MV-4-11 (cell line): ENCODE measurements around the gene POSTN.

Experiments used
- DNase-seq: peaks from one replicate; lab custom pipeline; 2025; lab: John Stamatoyannopoulos, UW

POSTN gene

DNA sequence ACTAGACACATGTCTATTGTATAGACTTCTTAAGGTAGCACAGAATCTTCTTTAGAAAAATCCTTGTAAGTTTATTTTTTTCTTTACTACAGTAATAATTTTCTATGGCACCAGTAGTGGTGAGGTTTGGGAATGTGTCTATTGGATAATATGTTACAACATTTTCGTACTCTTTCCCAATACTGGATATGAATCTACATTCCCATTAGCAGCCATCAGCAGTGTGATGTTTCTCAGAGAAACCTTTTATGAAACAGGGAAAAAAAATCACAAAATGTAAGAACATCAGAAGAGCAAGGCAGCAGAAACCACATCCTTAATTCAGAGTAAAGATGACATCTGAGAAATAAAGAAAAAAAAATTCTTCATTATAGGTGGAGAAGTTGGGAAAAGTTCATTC is 83.3 kb downstream of the POSTN start:
- DNase-seq: no peak
